ENCODE data around the gene KCNQ1.

DNA sequence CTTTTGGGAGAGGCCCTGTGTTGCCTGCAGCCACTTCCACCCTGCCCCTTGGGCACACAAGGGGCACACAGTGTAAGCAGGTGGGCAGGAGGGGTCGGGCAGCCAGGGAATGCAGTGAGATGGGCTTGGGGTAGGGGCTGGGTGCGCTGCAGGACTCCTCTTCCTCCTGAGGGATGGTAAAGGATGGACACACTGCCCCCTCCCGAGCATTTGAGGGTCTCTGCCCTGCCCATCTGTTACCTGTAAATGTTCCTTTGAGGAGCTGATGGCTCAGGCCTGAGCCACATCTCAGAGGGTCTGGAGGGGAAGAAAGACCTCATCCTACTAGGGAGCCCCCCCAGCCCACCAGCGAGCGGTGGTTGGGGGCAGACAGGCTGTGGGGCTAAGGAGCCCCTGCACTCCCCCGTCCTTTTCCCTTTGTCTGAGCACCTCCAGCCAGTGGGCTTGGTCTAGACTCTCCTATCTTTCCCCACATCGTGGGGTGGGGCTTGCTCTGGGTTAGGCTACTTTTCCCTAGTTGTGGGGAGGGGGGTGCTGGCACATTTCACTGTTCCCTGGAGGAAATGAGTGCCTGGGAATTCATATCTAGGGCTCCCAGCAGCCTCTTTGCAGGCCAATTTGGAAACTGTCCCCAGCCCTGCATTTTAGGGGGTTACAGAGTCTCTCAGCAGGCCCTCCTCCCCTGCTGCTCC lies 46.0 kb upstream of the KCNQ1 start:
- no peak for TF ChIP-seq EZH2 (IDR thresholded peaks at IDR 0.05; ENCODE audit: borderline replicate concordance, low read length)
- TF ChIP-seq, protein P1, sequence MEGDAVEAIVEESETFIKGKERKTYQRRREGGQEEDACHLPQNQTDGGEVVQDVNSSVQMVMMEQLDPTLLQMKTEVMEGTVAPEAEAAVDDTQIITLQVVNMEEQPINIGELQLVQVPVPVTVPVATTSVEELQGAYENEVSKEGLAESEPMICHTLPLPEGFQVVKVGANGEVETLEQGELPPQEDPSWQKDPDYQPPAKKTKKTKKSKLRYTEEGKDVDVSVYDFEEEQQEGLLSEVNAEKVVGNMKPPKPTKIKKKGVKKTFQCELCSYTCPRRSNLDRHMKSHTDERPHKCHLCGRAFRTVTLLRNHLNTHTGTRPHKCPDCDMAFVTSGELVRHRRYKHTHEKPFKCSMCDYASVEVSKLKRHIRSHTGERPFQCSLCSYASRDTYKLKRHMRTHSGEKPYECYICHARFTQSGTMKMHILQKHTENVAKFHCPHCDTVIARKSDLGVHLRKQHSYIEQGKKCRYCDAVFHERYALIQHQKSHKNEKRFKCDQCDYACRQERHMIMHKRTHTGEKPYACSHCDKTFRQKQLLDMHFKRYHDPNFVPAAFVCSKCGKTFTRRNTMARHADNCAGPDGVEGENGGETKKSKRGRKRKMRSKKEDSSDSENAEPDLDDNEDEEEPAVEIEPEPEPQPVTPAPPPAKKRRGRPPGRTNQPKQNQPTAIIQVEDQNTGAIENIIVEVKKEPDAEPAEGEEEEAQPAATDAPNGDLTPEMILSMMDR (IDR thresholded peaks at IDR 0.05; ENCODE audit: low read length): peak; percentile 45; the same call in 1 of the 2 replicates
